WTC11 (cell line): ENCODE results near the gene SERPING1. TPM values are rescaled to one million over a fixed set of nuclear protein-coding genes. Genes with fewer than 3 reads are reported as not detected.

Source experiments
- ATAC-seq: fragments of 200-7000 bp; cut with Tn5 transposase; 2 replicates; pipeline ENCODE4 v1.10.0; 2021; ENCODE audit warnings: mild to moderate bottlenecking, moderate library complexity
- CTCF ChIA-PET: fragments of 300-600 bp; sonication (Branson Sonifier 250); formaldehyde crosslinking; loops from one replicate; lab custom pipeline; 2021; ENCODE audit warnings: antibody characterized with exemption; lab: Charles Lee
- POLR2A ChIA-PET: fragments of 350-600 bp; sonication (Branson Sonifier 250); formaldehyde crosslinking; loops from one replicate; lab custom pipeline; 2021; ENCODE audit warnings: antibody characterized with exemption; lab: Charles Lee
- DNase-seq: peaks from one replicate; pipeline ENCODE4 v3.0.0; 2021; ENCODE audit warnings: low spot score
- H3K27ac Mint-ChIP-seq: 2 replicates; pipeline ENCODE4 v1.8.0; 2021; ENCODE audit warnings: mixed read lengths
- H3K27me3 Mint-ChIP-seq: 2 replicates; pipeline ENCODE4 v1.8.0; 2021; ENCODE audit warnings: low read depth, mild to moderate bottlenecking, moderate library complexity, mixed read lengths
- H3K36me3 Mint-ChIP-seq: 2 replicates; pipeline ENCODE4 v1.8.0; 2021; ENCODE audit warnings: mixed read lengths
- H3K4me1 Mint-ChIP-seq: 2 replicates; pipeline ENCODE4 v1.8.0; 2022; ENCODE audit warnings: mixed read lengths
- H3K4me3 Mint-ChIP-seq: 2 replicates; pipeline ENCODE4 v1.8.0; 2021; ENCODE audit warnings: mild to moderate bottlenecking, moderate library complexity, mixed read lengths
- H3K9me3 Mint-ChIP-seq: 2 replicates; pipeline ENCODE4 v1.8.0; 2021; ENCODE audit warnings: mixed read lengths
- ATF1 ChIP-seq: sonication (generic); formaldehyde crosslinking; IDR thresholded peaks from 2 replicates; pipeline ENCODE4 v1.8.1; 2023; ENCODE audit warnings: mild to moderate bottlenecking, moderate library complexity, missing genetic modification reagents
- ATF6 ChIP-seq: sonication (generic); formaldehyde crosslinking; IDR thresholded peaks from 2 replicates; pipeline ENCODE4 v1.8.1; 2023; ENCODE audit warnings: mild to moderate bottlenecking, missing genetic modification reagents
- E2F1 ChIP-seq: sonication (generic); formaldehyde crosslinking; IDR thresholded peaks from 2 replicates; pipeline ENCODE4 v1.8.0; 2022; ENCODE audit warnings: mild to moderate bottlenecking, missing genetic modification reagents
- ETV6 ChIP-seq: sonication (generic); formaldehyde crosslinking; IDR thresholded peaks from 2 replicates; pipeline ENCODE4 v1.8.1; 2022; ENCODE audit warnings: mild to moderate bottlenecking, missing genetic modification reagents
- FOXK1 ChIP-seq: sonication (generic); formaldehyde crosslinking; IDR thresholded peaks from 2 replicates; pipeline ENCODE4 v1.8.0; 2022; ENCODE audit warnings: mild to moderate bottlenecking, moderate library complexity, missing genetic modification reagents
- GABPB1 ChIP-seq: sonication (generic); formaldehyde crosslinking; IDR thresholded peaks from 2 replicates; pipeline ENCODE4 v1.8.1; 2023; ENCODE audit warnings: mild to moderate bottlenecking, missing genetic modification reagents
- GRHL2 ChIP-seq: fragments of 250-450 bp; sonication (Bioruptor Pico); IDR thresholded peaks from 2 replicates; pipeline ENCODE4 v1.8.0; 2022; ENCODE audit warnings: mild to moderate bottlenecking, moderate library complexity; ENCODE audit not compliant: insufficient replicate concordance, severe bottlenecking
- JUN ChIP-seq: sonication (generic); formaldehyde crosslinking; IDR thresholded peaks from 2 replicates; pipeline ENCODE4 v1.8.0; 2023; ENCODE audit warnings: mild to moderate bottlenecking, missing genetic modification reagents
- NFATC4 ChIP-seq: fragments of 250-450 bp; sonication (Bioruptor Pico); IDR thresholded peaks from 2 replicates; pipeline ENCODE4 v1.9.0; 2021; ENCODE audit warnings: mild to moderate bottlenecking
- NR2C2 ChIP-seq: sonication (generic); formaldehyde crosslinking; IDR thresholded peaks from 2 replicates; pipeline ENCODE4 v1.8.0; 2022; ENCODE audit warnings: mild to moderate bottlenecking, missing genetic modification reagents
- NR3C1 ChIP-seq: sonication (generic); formaldehyde crosslinking; conservative IDR thresholded peaks from 2 replicates; pipeline ENCODE4 v1.8.1; 2023; ENCODE audit warnings: low read depth, mild to moderate bottlenecking, missing genetic modification reagents
- SMAD3 ChIP-seq: sonication (generic); formaldehyde crosslinking; IDR thresholded peaks from 2 replicates; pipeline ENCODE4 v1.8.0; 2022; ENCODE audit warnings: missing genetic modification reagents, mild to moderate bottlenecking, borderline replicate concordance
- SP1 ChIP-seq: sonication (generic); formaldehyde crosslinking; conservative IDR thresholded peaks from 2 replicates; pipeline ENCODE4 v1.8.1; 2022; ENCODE audit warnings: missing genetic modification reagents
- ZNF263 ChIP-seq: sonication (generic); formaldehyde crosslinking; IDR thresholded peaks from 2 replicates; pipeline ENCODE4 v1.8.1; 2022; ENCODE audit warnings: low read depth, mild to moderate bottlenecking, moderate library complexity, missing genetic modification reagents
- ZNF416 ChIP-seq: fragments of 250-450 bp; sonication (Bioruptor Pico); IDR thresholded peaks from 2 replicates; pipeline ENCODE4 v1.9.0; 2021; ENCODE audit warnings: mild to moderate bottlenecking, inconsistent platforms
- ZNF671 ChIP-seq: fragments of 250-450 bp; sonication (Bioruptor Pico); IDR thresholded peaks from 2 replicates; pipeline ENCODE4 v1.8.0; 2021; ENCODE audit warnings: mild to moderate bottlenecking
- total RNA-seq: library from RNA; stranded (reverse); gene quantifications from 3 replicates; pipeline ENCODE4 v1.2.3, GENCODE V29; 2021
- TF ChIP-seq, protein P1 (sequence below): sonication (generic); formaldehyde crosslinking; conservative IDR thresholded peaks from 2 replicates; pipeline ENCODE4 v1.8.1; 2022; ENCODE audit warnings: mild to moderate bottlenecking, missing genetic modification reagents
- TF ChIP-seq, protein P2 (sequence below): sonication (generic); formaldehyde crosslinking; IDR thresholded peaks from 2 replicates; pipeline ENCODE4 v1.8.1; 2023; ENCODE audit warnings: mild to moderate bottlenecking, missing genetic modification reagents, moderate library complexity
- TF ChIP-seq, protein P3 (sequence below): sonication (generic); formaldehyde crosslinking; IDR thresholded peaks from 2 replicates; pipeline ENCODE4 v1.8.1; 2023; ENCODE audit warnings: mild to moderate bottlenecking, missing genetic modification reagents, moderate library complexity

SERPING1 gene
- total RNA-seq, 1 experiment from 2014 or later, result 49.1 TPM

DNA sequence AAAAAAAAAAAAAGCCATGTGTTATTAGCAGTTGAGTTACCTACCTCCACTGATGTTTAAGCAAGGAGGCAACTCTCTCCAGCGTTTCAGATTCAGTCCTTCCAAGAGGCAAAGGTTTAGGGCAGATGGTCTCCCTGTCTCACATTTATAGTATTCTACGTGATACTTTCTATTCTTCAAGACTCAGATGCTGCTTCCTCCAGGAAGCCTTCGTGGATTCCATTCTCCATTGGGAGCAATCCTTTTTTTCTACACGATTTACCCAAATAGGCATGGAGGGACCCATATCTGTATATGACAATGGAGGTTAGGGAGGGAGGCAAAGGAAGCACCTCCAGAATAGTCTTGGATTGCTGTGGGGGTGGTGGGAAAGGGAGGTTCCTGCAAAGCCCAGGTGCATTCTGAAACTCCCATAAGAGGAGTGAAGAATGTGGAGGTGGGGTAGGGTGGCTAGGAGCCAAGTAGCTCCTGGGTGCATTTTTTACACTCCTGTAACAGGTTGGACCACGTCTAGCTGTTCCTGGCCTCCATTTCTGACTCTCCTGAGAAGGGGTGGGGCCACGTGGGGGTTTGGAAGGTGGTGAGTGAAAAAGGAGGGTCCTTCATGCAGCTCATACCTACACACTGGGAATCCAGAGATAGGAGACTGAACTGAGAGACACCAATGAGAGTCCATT is 36.0 kb downstream of the SERPING1 start:
- Mint-ChIP-seq H3K4me1 (peaks cover 22% of the 10 kb centered on the region), H3K36me3 (no peaks in the 10 kb centered on the region), H3K27ac (no peak overlapping the region), H3K9me3 (no peaks in the 10 kb centered on the region), H3K4me3 (no peak overlapping the region), H3K27me3 (peaks cover 29% of the 10 kb centered on the region)
- no peak for DNase-seq
- no peak for ATAC-seq
- ChIA-PET POLR2A (no interaction called here), CTCF (interaction anchor here (3.1 kb wide), 1 partner anchor 11 kb away, joined by 13 read pairs; no protein-coding TSS in a partner anchor)
- TF ChIP-seq NR2C2 (CRISPR knock-in tag), result no peak
- TF ChIP-seq FOXK1 (CRISPR knock-in tag), result no peak
- no peak for TF ChIP-seq GABPB1 (CRISPR knock-in tag)
- TF ChIP-seq, protein P1, sequence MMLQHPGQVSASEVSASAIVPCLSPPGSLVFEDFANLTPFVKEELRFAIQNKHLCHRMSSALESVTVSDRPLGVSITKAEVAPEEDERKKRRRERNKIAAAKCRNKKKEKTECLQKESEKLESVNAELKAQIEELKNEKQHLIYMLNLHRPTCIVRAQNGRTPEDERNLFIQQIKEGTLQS (CRISPR knock-in tag), result no peak
- no peak for TF ChIP-seq SP1 (CRISPR knock-in tag)
- TF ChIP-seq ATF1 (CRISPR knock-in tag), result no peak
- no peak for TF ChIP-seq NR3C1
- no peak for TF ChIP-seq E2F1 (CRISPR knock-in tag)
- no peak for TF ChIP-seq SMAD3
- TF ChIP-seq, protein P2, sequence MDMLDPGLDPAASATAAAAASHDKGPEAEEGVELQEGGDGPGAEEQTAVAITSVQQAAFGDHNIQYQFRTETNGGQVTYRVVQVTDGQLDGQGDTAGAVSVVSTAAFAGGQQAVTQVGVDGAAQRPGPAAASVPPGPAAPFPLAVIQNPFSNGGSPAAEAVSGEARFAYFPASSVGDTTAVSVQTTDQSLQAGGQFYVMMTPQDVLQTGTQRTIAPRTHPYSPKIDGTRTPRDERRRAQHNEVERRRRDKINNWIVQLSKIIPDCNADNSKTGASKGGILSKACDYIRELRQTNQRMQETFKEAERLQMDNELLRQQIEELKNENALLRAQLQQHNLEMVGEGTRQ, result no peak
- no peak for TF ChIP-seq JUN (CRISPR knock-in tag)
- TF ChIP-seq ZNF263 (CRISPR knock-in tag), result no peak
- no peak for TF ChIP-seq ZNF416 (CRISPR knock-in tag)
- no peak for TF ChIP-seq ZNF671 (CRISPR knock-in tag)

- peaks cover 29% of the 10 kb centered on the region for H3K27me3 Mint-ChIP-seq
- no peak for DNase-seq
- H3K4me3 Mint-ChIP-seq, result no peak overlapping the region
- H3K9me3 Mint-ChIP-seq, result no peaks in the 10 kb centered on the region
- CTCF ChIA-PET, result no interaction called here
- H3K36me3 Mint-ChIP-seq, result peaks cover 3% of the 10 kb centered on the region; the same call in 1 of the 2 replicates
- no peak for TF ChIP-seq ETV6 (CRISPR knock-in tag)
- TF ChIP-seq, all 79 proteins: peak for 0
- H3K4me1 Mint-ChIP-seq, result peaks cover 19% of the 10 kb centered on the region
- ATAC-seq, result no peak
- no peak overlapping the region for H3K27ac Mint-ChIP-seq
- POLR2A ChIA-PET, result no interaction called here
These were observed 36.8 kb downstream of the SERPING1 start for GRCh38 chr11:57634311-57634710.

- CTCF ChIA-PET, result no interaction called here
- DNase-seq, result no peak
- POLR2A ChIA-PET, result interaction anchor here (0.6 to 6.6 kb wide), 3 partner anchors 32 to 161 kb away, joined by 4 to 115 read pairs (median 6); partner anchors contain the start of gene SERPING1
- Mint-ChIP-seq H3K27me3 (peaks cover 29% of the 10 kb centered on the region), H3K27ac (no peak overlapping the region), H3K4me1 (peaks cover 19% of the 10 kb centered on the region), H3K4me3 (no peak overlapping the region), H3K36me3 (peaks cover 5% of the 10 kb centered on the region; the same call in 1 of the 2 replicates), H3K9me3 (no peaks in the 10 kb centered on the region)
- TF ChIP-seq NFATC4 (CRISPR knock-in tag) (no peak), ZNF671 (CRISPR knock-in tag) (no peak), GRHL2 (no peak), ATF6 (no peak)
- TF ChIP-seq, protein P3, sequence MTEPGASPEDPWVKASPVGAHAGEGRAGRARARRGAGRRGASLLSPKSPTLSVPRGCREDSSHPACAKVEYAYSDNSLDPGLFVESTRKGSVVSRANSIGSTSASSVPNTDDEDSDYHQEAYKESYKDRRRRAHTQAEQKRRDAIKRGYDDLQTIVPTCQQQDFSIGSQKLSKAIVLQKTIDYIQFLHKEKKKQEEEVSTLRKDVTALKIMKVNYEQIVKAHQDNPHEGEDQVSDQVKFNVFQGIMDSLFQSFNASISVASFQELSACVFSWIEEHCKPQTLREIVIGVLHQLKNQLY, result no peak
- no peak for ATAC-seq
These were observed 37.8 kb downstream of the SERPING1 start for GRCh38 chr11:57635246-57635645.
